Gastrocnemius medialis (tissue), 4 donors: ENCODE results near the gene TCFL5.

ENCODE experiments used
- POLR2A ChIP-seq, 2 donors: fragments of 450-650 bp; IDR thresholded peaks; one replicate each; pipeline ENCODE4 v1.6.1; 2017; ENCODE audit warnings: antibody characterized with exemption in 2 of 2, mild to moderate bottlenecking in 2 of 2, moderate library complexity in 2 of 2
- TF ChIP-seq, protein P1 (sequence below), 5 experiments: fragments of 450-650 bp in 3 of 5; fragments of 200-600 bp in 2 of 5; sonication (generic) in 2 of 5; IDR thresholded peaks in 4 of 5; conservative IDR thresholded peaks in 1 of 5; 1 replicate in 4 of 5; 2 replicates in 1 of 5; pipeline ENCODE4 v1.5.1; 2016 to 2019; ENCODE audit warnings: antibody characterized with exemption in 5 of 5, mild to moderate bottlenecking in 3 of 5, moderate library complexity in 3 of 5

DNA sequence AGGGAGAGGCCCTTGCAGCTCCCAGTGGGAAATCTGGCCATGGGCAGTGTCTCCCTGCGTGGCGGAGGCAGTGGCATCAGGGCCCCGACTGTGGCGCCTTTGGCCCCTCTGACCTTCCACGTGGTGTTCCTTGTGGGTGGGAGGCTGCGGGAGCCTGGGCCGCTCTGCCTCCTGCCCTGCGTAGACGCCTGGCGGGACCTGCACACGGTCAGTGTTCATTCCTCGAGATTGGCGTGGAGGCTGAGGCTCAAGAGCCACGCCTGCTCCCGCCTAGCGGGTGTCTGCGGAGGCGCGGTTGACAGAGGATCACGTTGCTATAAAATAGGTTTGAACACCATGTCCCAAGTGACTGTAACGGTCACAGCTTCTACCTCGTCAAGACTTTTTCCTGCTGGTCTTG lies 30.8 kb downstream of the TCFL5 start:
- TF ChIP-seq, protein P1, sequence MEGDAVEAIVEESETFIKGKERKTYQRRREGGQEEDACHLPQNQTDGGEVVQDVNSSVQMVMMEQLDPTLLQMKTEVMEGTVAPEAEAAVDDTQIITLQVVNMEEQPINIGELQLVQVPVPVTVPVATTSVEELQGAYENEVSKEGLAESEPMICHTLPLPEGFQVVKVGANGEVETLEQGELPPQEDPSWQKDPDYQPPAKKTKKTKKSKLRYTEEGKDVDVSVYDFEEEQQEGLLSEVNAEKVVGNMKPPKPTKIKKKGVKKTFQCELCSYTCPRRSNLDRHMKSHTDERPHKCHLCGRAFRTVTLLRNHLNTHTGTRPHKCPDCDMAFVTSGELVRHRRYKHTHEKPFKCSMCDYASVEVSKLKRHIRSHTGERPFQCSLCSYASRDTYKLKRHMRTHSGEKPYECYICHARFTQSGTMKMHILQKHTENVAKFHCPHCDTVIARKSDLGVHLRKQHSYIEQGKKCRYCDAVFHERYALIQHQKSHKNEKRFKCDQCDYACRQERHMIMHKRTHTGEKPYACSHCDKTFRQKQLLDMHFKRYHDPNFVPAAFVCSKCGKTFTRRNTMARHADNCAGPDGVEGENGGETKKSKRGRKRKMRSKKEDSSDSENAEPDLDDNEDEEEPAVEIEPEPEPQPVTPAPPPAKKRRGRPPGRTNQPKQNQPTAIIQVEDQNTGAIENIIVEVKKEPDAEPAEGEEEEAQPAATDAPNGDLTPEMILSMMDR (IDR thresholded peaks at IDR 0.05 in 4 of 5, conservative IDR thresholded peaks at IDR 0.05 in 1 of 5) = no peak
- no peak for TF ChIP-seq POLR2A (IDR thresholded peaks at IDR 0.05)
